ENCODE results near the gene ZBTB17.
"Not testable (repeated sequence)": the region's sequence is repeated elsewhere in the genome, so short reads cannot be mapped to it uniquely, and the experiment has no call there.

ZBTB17 gene

DNA sequence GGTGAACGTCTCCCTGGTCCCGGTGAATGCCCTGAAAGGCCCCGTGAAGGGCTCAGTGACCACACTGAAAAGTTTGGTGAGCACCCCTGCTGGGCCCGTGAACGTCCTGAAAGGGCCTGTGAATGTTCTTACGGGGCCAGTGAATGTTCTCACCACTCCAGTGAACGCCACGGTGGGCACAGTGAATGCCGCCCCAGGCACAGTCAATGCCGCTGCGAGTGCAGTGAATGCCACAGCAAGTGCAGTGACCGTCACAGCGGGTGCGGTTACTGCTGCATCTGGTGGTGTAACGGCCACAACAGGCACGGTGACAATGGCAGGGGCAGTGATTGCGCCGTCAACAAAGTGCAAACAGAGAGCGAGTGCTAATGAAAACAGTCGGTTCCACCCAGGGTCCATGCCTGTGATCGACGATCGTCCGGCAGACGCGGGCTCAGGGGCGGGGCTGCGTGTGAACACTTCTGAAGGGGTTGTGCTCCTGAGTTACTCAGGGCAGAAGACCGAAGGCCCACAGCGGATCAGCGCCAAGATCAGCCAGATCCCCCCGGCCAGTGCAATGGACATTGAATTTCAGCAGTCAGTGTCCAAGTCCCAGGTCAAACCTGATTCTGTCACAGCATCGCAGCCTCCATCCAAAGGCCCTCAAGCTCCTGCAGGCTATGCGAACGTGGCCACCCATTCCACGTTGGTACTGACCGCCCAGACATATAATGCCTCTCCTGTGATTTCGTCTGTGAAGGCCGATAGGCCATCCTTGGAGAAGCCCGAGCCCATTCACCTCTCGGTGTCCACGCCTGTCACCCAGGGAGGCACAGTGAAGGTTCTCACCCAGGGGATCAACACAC is 41.5 kb downstream of the ZBTB17 start:
- DNase-seq = no peak

DNA sequence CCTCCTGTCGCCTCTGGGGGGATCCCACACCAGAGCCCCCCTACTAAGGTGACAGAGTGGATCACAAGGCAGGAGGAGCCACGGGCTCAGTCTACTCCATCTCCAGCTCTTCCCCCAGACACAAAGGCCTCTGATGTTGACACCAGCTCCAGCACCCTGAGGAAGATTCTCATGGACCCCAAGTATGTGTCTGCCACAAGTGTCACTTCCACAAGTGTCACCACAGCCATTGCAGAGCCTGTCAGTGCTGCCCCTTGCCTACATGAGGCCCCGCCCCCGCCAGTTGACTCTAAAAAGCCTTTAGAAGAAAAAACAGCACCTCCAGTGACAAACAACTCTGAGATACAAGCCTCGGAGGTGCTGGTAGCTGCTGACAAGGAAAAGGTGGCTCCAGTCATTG is 42.2 kb downstream of the ZBTB17 start:
- DNase-seq = no peak

DNA sequence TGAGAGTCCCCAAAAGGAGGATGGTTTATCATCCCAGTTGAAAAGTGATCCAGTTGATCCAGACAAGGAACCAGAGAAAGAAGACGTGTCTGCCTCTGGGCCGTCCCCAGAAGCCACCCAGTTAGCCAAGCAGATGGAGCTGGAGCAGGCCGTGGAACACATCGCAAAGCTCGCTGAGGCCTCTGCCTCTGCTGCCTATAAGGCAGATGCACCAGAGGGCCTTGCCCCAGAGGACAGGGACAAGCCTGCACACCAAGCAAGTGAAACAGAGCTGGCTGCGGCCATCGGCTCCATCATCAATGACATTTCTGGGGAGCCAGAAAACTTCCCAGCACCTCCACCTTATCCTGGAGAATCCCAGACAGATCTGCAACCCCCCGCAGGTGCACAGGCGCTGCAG is 43.3 kb downstream of the ZBTB17 start:
- DNase-seq = no peak

DNA sequence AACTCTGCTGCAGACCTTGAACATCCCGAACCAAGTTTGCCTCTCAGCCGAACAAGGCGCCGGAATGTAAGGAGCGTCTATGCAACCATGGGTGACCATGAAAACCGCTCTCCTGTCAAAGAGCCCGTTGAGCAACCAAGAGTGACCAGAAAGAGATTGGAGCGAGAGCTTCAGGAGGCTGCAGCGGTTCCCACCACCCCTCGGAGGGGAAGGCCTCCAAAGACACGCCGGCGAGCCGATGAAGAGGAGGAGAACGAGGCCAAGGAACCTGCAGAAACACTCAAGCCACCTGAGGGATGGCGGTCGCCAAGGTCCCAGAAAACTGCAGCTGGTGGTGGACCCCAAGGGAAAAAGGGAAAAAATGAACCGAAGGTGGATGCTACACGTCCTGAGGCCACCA is 44.0 kb downstream of the ZBTB17 start:
- no peak for DNase-seq

DNA sequence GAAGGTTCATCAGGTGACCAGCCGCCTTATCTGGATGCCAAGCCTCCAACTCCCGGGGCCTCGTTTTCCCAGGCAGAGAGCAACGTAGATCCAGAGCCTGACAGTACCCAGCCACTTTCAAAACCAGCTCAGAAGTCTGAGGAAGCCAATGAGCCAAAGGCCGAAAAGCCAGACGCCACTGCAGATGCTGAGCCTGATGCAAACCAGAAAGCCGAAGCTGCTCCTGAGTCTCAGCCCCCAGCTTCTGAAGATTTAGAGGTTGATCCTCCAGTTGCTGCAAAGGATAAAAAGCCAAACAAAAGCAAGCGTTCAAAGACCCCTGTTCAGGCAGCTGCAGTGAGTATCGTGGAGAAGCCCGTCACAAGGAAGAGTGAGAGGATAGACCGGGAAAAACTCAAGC is 44.5 kb downstream of the ZBTB17 start:
- DNase-seq = no peak

DNA sequence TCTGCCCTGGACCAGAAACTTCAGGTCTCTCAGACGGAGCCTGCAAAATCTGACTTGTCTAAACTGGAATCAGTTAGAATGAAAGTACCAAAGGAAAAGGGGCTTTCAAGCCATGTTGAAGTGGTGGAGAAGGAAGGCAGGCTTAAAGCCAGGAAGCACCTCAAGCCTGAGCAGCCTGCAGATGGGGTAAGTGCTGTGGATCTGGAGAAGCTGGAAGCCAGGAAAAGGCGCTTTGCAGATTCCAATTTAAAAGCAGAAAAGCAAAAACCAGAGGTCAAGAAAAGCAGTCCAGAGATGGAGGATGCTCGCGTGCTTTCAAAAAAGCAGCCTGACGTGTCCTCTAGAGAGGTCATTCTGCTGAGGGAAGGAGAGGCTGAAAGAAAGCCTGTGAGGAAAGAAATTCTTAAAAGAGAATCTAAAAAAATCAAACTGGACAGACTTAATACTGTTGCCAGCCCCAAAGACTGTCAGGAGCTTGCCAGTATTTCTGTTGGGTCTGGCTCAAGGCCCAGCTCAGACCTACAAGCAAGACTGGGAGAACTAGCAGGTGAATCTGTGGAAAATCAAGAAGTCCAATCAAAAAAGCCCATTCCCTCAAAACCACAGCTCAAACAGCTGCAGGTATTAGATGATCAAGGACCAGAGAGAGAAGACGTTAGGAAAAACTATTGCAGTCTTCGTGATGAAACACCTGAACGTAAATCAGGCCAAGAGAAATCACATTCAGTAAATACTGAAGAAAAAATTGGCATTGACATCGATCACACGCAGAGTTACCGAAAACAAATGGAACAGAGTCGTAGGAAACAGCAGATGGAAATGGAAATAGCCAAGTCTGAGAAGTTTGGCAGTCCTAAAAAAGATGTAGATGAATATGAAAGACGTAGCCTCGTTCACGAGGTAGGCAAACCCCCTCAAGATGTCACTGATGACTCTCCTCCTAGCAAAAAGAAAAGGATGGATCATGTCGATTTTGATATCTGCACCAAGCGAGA is 46.6 kb downstream of the ZBTB17 start:
- DNase-seq = no peak

DNA sequence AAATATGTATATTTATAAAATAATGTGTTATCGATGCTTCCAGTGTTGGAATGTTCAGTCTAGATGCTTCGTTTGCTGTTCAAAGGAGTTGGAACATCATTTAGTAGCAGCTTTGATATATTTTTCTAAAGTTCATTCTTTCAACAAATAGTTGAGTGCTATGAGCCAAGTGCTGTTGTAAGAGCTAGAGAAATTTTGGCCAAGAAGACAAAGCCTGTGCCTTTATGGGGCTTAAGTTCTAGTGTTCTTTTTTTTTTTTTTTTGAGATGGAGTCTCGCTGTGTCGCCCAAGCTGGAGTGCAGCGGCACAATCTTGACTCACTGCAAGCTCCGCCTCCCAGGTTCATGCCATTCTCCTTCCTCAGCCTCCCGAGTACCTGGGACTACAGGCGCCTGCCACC is 49.5 kb downstream of the ZBTB17 start:
- not testable (repeated sequence) for DNase-seq

DNA sequence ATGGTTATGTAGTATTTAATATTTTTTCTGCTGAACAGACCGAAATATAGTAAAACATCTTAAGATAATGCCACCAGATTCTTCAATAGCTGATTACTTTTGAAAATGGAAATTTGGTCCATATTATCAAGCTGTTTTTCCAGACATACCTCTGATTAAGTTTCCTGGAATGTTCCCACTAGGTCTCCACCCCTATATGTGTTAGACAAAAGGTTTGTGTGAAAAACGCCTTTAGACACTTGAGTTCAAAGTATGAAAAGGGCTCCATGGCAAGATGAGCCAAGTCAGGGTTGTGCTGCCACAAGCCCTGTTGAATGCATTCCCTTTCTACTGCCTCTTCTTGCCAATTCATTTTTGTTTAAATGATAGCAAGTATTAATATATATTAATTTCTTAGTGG is 52.7 kb downstream of the ZBTB17 start:
- peak; percentile 68 for DNase-seq

DNA sequence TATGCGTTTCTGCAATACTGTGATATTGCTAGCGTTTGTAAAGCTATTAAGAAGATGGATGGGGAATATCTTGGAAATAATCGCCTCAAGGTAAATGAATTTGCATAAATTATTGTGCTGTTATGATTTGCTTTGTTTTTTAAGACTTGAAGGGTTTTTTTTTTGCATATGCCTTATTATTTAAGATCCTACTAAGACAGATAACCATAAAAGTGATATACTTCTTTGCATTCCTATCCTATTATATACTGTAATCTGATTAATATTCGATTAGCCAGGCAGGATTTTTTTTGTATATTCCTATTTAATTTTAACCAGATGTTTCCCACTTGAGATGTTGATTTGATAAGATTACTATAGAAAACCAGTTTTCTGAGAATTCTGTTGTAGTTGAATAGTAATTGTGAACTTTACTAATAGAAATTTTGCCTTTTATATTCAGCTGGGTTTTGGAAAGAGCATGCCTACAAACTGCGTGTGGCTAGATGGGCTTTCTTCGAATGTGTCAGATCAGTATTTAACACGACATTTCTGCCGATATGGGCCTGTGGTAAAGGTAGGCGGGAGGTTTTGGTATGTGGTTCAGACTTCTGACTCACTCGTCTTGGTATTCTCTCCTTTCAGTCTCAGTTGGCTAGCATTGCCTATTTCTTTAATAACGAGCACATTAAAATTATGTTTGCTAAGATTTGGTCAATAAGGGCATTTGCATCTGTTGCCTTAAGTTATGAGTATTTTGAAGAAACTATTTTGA is 56.8 kb downstream of the ZBTB17 start:
- peak; percentile 67 for DNase-seq

DNA sequence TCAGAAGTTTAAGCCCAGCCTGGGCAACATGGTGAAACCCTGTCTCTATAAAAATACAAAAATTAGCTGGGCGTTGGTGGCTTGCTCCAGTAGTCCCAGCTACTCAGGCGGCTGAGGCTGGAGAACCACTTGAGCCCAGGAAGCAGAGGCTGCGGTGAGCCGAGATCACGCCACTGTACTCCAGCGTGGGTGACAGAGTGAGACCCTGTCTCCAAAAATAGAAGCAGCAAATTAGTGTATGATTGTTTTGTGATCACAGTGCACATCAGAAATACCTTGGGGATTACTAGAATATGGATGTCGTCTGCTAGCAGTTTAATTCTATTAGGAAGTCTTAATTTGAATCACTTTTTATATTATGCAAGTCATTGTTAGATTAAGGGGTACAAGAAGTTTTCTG is 59.0 kb downstream of the ZBTB17 start:
- no peak for DNase-seq

DNA sequence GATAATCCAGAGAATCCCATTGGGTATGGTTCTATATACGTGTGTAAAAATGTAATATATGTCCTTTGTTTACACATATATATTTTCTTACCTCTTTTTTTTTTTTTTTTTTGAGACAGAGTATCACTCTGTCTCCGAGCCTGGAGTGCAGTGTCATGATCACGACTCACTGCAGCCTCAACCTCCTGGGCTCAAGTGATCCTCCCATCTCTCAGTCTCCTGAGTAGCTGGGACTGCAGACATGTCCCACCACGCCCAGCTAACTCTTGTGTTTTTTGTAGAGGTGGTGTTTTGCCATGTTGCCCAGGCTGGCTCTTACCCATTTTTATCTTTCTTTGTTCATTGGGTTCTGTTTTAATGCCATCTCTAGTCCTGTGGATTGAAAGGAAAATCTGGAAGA is 59.5 kb downstream of the ZBTB17 start:
- DNase-seq = peak; percentile 38

DNA sequence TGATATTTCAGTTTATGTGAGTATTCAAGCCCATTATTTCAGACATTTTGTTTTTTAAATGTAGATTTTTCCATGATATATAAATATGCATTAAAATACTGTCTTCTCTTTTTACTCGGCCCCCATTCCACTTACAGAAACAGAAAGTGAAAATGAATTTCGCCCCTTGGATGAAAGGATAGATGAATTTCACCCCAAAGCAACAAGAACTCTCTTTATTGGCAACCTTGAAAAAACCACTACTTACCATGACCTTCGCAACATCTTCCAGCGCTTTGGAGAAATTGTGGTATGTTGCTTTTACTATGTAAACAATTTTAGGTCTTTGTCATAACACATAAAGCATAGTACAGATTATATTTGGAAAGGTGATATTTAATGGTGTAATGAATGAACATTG is 59.9 kb downstream of the ZBTB17 start:
- no peak for DNase-seq

DNA sequence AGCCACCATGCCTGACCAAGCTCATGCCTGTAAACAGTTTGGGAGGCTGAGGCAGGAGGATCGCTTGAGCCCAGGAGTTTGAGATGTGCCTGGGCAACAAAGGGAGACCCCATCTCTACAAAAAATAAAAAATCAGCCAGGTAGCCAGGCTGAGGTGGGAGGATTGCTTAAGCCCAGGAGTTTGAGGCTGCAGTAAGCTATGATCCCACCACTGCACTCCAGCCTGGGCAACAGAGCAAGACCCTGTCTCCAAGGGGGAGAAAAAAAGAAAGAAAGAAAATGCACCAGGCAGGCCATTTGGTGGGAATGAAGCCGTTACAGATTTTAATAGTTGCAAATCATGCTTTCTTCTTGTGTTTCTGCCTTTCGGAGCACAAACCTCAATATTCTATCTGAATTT is 62.3 kb downstream of the ZBTB17 start:
- not testable (repeated sequence) for DNase-seq

DNA sequence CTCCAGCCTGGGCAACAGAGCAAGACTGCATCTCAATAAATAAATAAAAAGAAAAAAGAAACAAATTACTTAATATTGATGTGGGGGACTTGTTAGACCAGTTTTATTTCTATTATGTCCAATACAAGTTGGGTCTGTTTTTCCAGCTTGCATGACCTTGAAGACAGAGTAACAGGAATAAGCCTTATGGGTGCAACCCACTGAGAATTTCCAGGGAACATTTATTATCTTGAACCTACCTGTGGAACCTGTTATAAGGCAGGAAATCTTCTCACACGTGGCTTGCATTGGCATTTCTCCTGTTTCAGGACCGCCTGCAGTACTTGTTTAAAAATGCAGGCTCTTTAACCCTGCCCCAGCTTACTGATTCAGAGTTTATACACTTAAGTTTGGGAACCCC is 64.0 kb downstream of the ZBTB17 start:
- DNase-seq = no peak

DNA sequence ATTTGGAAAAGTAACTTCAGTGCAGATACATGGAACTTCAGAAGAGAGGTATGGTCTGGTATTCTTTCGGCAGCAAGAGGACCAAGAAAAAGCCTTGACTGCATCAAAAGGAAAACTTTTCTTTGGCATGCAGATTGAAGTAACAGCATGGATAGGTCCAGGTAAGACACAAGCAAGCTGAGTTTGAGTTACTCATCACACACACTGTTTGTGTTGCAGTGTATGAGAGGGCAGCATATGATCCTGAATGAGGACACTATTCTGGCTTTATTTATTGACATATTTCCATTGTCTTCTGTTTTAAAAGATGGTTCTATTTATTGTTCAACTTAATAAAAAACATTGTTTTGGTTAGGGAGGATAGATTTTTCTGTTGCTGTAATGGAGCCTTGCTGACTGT is 64.8 kb downstream of the ZBTB17 start:
- no peak for DNase-seq

DNA sequence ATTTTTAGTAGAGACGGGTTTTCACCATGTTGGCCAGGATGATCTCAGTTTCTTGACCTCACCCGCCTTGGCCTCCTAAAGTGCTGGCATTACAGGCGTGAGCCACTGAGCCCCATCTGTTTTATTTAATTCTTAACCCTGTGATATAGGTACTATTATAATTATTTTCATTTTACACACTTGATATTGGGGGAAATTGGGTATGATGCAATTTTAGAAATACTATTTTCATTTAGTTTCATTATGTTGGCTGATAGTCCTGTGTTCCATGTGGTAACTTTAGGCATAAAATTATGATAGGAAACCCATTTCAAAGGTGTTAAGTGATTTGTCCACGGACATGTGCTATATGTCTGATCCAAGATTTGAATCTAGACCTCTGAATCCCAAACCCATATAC is 67.3 kb downstream of the ZBTB17 start:
- DNase-seq = no peak

DNA sequence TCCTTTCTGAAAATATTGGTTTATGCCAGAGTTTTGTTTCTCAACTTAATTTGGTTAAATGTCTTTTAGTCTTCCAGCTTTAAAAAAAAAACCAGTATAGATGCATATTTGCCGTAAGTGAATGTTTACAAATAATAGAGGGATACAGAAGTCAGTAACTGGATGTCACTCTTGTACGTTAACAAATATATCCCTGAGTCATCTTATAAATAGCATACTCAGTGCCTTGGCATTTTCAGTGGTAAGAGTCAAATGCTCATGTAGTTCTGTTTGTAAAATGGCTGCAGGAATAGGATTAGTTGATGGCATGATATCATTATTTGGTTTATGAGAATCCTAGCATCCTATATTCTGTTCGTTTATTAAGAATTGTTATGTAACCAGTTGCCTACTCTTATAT is 73.0 kb downstream of the ZBTB17 start:
- peak; percentile 69 for DNase-seq

DNA sequence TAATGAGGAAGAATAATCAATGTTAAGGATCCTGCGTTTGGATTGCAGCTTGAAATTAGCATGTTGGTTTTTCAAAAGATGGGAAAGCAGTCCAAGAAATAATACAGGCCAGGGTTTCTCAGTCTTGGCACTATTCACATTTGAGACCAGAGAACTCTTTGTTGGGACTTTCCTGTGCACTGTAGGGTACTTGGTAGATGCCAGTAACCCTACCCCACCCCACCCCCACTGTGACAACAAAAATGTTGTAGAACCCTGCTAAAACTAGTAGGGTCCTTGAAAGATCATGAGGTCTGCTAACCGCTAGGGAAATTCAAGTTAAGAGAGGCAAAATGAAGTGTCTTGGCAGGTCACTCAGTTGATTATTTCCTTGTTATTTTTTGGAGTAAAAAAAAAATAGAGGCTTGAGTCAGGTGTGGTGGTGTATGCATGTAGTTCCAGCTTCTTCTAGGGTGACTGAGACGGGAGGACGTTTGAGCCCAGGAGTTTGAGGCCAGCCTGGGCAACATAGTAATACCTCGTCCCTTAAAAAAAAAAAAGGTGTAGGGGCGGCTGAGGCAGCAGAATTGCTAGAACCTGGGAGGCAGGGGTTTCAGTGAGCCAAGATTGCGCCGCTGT is 75.1 kb downstream of the ZBTB17 start:
- DNase-seq = no peak

DNA sequence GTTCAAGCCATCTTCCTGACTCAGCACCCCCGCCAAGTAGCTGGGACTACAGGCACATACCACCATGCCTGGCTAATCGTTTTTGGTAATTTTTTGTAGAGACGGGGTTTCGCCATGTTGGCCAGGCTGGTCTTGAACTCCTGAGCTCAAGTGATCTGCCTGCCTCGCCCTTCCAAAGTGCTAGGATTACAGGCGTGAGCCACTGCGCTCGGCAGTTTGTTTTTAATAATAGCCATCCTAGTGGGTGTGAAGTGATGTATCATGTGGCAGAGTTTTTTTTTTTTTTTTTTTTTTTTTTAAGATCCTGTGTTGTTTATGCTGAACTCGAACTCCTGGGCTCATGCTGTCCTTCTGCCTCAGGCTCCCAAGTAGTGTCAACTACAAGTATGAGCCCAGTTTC is 76.6 kb downstream of the ZBTB17 start:
- no peak for DNase-seq

DNA sequence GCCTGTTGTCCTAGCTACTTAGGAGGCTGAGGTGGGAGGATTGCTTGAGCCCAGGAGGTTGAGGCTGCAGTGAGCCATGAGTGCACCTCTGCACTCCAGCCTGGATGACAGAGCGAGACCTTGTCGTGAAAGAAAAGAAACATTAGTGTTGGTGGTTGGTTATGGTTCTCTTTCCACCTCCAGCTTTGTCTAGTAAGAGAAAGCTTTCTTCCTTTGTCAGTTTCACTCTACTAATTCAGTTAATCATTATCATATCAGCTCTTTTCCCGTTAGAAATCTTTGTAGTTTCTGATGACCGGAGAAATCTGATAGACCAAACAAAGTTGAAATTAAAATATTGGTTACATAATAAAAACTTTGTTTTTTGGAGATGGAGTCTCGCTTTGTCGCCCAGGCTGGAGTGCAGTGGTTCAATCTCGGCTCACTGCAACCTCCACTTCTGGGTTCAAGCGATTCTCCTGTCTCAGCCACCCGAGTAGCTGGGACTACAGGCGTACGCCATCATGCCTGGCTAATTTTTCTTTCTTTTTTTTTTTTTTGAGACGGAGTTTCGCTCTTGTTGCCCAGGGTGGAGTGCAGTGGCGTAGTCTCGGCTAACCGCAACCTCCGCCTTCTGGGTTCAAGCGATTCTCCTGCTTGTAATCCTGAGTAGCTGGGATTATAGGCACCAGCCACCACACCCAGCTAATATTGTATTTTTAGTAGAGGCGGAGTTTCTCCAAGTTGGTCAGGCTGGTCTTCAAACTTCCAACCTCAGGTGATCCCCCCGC is 78.9 kb downstream of the ZBTB17 start:
- not testable (repeated sequence) for DNase-seq

DNA sequence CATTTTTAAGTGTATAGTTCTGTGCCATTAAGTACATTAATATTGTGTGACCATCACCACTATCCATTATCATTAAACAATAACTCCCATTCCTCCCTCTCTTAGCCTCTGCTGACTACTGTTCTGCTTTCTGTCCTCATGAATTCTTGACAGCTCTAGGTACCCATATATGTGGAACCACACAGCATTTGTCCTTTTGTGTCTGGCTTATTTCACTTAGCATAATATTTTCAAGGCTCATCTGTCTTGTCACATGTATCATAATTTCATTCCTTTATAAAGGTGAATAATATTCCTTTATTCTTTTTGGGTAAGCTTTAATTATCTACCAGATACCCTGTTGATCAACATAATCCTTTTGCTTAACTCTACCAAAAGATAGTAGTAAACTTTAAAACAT is 80.7 kb downstream of the ZBTB17 start:
- DNase-seq = no peak
